GM23248 (cell line): ENCODE data around the gene HNRNPA0.
"Not testable (repeated sequence)": the region's sequence is repeated elsewhere in the genome, so short reads cannot be mapped to it uniquely, and the experiment has no call there.

Source experiments
- EZH2 ChIP-seq: fragments of 200-600 bp; sonication (generic); IDR thresholded peaks from 2 replicates; pipeline ENCODE4 v1.6.1; 2018; ENCODE audit warnings: antibody characterized with exemption, mild to moderate bottlenecking; ENCODE audit not compliant: insufficient read depth, poor library complexity, severe bottlenecking
- EZH2phosphoT487 ChIP-seq: fragments of 200-600 bp; sonication (generic); IDR thresholded peaks from 2 replicates; pipeline ENCODE4 v1.6.1; 2018; ENCODE audit warnings: antibody characterized with exemption, moderate library complexity, mild to moderate bottlenecking, low read depth; ENCODE audit not compliant: insufficient read depth

DNA sequence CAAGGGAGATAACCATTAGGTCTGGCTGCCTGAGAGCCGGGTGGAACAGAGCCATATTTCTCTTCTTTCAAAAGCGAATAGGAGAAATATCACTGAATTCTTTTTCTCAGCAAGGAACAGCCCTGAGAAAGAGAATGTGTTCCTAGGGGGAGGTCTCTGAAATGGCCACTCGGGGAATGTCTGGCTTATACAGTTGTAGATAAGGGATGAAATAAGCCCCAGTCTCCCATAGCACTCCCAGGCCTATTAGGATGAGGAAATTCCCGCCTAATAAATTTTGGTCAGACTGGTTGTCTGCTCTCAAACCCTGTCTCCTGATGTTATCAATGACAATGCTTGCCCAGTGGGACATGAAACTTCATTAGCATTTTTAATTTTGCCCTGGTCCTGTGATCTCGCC lies 13.8 kb upstream of the HNRNPA0 start:
- TF ChIP-seq EZH2, EZH2phosphoT487: not testable (repeated sequence)
